H1 (cell line): ENCODE results near the gene PARS2.

ENCODE experiments used
- CTCF ChIP-seq, 3 experiments: IDR thresholded peaks; 1 replicate in 2 of 3; 2 replicates in 1 of 3; pipeline versions ENCODE4 v1.5.1 to v1.6.1; 2011; ENCODE audit warnings: low read length in 3 of 3, mild to moderate bottlenecking in 3 of 3, inconsistent platforms in 2 of 3, low read depth in 1 of 3, moderate library complexity in 1 of 3; ENCODE audit not compliant: insufficient read depth in 1 of 3; ENCODE audit errors: control extremely low read depth in 1 of 3
- POLR2A ChIP-seq, 2 experiments: IDR thresholded peaks; 1 replicate in 1 of 2; 2 replicates in 1 of 2; pipeline ENCODE4 v1.6.1; 2011; ENCODE audit warnings: low read depth in 2 of 2, low read length in 2 of 2, mild to moderate bottlenecking in 2 of 2; ENCODE audit errors: control extremely low read depth in 1 of 2

GRCh38 chr1:54742282-54742681 is 22.0 kb downstream of the PARS2 start:
- no peak for TF ChIP-seq CTCF (IDR thresholded peaks at IDR 0.05; ENCODE audit: control extremely low read depth in 1 of 3, insufficient read depth in 1 of 3, low read depth in 1 of 3, low read length in 3 of 3)
- no peak for TF ChIP-seq POLR2A (IDR thresholded peaks at IDR 0.05; ENCODE audit: control extremely low read depth in 1 of 2, low read depth in 2 of 2, low read length in 2 of 2)
